GM19328 (cell line): ENCODE measurements around the gene LRP1B.

Experiments
- ATAC-seq: cut with Tn5 transposase; IDR thresholded peaks from one replicate; pipeline ENCODE4 v1.9.1; 2021; ENCODE audit warnings: mild to moderate bottlenecking, moderate library complexity; ENCODE audit not compliant: unreplicated experiment

The LRP1B gene

DNA sequence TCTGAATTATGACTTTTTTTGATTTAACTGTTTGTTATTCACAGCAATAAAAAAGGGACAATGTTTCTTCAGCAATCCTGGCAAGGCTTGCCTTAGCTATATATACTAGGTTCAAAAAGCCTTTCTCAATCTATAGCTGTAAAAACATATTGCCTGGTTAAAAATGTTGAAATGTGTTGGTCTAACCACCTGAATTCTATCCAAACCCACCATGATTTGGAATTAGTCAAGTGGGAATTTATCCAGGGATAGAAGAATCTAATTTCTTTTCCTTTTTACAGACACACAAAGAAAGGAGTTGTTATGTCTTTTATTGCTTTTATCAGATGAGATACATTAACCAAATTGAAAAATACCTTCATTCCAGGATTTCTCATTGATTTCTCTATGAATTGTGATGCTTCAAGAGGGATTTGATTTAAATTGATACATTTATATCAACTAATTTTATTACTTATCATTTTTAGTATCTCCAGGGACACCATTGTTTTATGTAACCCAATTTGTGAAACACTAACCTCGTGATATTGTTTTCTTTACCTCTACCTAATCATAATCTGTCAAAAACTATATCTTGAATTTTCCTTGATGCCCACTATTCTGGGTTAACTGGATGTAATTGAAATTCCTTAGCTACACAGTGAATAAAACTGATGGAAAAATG lies 88.1 kb downstream of the LRP1B start:
- no peak for ATAC-seq

DNA sequence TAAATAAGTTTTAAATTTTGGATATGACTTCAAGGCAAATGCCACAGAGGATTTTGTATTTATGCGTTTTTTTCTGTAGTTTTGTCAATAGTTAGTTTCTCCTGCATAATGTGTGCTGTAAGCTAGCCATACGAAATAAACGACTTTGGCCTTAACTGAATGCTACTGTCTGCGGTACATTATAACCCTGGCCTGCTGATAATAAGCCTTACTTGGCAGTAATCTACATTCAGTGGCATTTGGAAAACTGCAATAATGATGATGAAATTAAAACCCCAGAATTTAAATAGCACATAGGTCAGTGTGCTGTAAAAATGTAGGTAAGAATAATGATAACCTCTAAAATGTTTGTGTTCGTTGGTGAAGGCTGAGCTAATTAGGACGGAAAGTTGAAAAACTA lies 88.8 kb downstream of the LRP1B start:
- ATAC-seq, result no peak

DNA sequence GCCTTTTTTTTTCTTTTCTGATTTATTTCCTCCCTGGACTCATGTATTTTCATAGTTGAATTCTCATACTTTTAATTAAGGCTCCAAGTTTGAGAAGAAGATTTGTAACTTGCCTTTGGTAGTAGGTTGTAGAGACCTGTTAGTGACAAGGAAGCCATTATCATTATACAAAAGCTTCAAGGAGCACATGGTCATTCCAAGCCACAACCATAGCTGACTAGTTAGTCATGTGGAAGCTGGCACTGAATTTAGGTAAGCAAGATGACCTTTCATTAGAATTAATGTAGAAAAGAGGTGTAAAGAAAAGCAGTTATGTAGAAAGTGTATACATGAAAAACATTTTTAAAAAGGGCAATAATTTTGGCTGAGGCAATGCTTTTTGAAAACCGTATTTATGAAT lies 89.7 kb downstream of the LRP1B start:
- ATAC-seq, result no peak

DNA sequence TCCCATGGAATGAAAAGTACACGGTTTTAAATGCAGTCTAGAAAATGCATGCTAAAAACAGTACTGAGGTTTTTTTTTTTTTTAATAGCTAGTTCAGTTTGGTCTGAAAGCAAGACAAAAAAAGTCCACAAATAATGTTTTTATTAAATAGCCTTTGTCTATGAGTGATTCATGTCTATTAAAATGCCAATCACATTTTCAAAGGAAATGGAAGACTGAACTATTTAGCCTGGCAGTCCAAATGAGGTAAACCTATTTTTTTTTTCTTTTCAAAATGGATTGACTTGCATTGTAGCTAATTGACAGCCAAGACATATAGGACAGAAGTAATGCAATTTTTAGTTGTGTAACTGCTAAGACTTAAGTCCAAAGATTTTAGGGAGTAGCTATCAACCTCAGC lies 90.3 kb downstream of the LRP1B start:
- ATAC-seq, result no peak

DNA sequence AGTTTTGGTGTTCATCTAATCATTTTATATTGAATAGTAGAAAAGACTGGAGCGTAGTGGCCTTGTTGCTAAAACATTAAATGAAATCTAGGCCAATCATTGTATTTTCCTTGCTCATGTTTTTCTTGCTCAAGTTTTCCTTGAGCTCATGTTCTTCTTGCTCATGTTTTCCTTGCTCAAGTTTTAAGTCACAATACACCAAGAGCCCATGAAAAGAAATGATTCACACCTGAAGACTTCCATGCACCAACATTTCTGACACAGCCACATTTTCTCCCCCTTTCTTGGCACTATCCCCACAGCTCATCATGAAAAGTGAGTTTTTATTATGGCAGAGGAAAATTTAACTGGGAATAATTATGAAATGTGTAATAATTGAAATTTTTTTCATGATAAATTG lies 92.0 kb downstream of the LRP1B start:
- no peak for ATAC-seq

DNA sequence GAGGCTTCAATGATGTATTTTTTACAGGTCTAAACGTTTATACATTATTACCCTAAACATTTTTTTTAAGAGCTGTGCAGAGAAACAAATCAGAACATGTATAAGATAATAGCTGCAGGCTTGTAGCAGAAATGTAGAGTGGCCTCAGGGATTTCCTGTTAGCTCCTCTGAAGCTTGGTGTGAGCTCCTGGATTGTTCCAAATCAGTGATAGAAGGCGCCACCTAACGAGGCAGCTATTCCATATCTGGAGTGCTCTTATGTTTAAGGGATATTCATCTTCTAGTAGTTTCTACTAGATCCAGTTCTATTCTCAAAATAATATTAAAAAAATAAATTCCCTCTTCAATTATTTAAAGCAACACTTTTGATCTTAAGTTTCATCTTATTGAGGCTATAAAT lies 93.1 kb downstream of the LRP1B start:
- ATAC-seq, result no peak

DNA sequence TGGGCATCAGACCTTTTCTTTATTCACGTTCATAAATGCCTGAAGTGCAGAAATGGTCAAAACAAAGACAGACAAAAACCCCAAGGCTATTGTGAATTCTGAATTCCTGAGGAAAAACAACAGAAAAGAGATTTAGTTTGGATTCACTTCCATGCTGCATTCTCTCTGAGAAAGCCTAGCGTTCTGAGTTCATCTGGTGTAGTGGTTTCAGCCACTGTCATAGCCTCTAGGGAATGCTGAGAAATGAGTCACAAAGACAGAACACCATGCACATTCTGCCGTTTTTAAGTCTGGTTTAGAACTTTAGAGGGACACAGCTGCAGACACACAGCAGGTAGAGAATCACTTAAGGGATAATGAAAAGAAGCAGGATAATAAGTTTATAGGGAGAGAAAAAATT lies 93.8 kb downstream of the LRP1B start:
- ATAC-seq, result no peak

DNA sequence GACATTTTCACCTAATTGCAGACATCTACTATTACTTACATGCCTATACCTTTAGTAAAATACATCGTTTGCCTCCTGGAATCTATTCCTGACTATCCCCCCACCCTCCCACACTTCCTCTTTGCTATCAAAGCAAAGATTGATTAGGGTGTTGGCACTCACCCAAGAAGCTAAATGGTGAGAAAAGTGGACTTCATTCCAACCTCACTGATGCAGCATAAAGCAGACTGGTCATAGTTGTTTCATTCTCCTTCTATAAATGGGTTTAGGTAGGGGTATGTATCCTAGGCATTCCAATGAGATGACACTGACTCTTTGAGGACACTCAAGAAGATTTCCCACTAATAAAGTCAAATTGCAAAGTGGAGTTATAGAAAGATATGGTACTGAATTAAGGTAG lies 97.4 kb downstream of the LRP1B start:
- ATAC-seq, result no peak

DNA sequence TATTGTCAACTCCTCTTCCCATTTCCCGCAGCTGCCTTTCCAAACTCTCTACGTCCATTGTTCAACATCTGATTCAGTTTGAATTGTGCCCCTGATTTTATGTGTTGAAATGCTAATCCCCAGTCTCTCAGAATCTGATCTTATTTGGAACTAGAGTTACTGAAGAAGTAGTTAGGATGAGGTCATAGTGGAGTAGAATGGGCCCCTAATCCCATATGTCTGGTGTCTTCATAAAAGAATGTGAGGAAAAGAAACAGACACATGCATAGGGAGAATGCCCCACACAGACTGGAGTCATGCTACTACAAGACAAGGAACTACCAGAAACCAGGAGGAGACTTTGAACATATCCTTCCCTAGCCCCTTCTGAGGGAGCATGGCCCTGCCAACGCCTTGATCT lies 99.2 kb downstream of the LRP1B start:
- ATAC-seq, result no peak

DNA sequence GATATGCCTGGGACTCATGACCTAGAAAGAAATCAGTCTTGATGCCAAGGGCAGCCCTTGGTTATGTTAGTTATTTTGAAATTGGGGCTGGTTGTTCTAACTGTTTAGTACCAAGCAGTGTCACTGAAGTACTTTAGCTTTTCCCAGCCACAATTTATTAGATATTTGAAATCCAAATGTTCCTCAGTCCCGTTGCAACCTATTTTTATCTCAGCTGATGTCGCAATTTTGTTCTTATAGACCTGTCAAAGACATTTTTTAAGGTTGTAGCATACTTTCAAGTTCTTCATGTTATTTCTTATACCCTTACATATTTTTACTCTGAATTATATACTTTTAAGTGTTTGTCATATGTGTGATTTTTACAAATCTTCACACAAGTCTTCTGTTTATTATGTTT lies 100.1 kb downstream of the LRP1B start:
- no peak for ATAC-seq

DNA sequence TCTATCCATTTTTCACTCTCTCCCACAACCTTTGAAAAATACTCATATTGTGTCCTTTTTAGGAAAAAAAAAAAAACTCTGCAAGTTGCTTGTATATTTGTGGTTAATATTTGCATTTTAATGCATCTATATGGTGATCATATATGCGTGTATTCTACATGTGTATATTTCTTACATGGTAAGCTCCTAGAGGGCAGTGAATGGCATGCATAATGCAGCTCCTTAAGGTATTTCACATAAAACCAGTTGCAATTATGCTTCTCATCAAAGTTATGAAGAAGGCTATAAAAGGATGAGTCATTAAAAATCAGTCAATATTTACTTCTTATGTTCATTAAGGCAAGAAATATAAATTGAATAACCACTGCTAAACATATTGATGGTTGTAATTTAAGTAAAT lies 100.8 kb downstream of the LRP1B start:
- ATAC-seq, result no peak

DNA sequence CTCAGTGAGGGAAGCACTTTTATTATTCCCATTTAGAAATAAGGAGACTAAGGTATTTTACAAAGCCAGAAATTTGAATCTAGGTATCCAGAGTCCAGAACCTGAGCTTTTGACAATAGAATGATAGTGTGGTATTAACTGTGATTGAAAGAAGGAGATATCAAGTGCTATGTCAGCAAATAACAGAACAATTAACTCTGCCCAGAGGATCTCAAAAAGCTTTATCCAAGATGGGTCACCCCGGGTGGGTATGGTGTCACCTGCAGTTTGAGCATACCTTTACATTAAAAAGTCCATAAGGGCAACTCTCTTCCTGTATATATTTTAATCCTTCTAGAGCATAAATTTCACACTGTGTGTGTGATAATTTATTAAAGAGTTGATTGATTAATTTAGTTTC lies 105.4 kb downstream of the LRP1B start:
- ATAC-seq, result no peak

DNA sequence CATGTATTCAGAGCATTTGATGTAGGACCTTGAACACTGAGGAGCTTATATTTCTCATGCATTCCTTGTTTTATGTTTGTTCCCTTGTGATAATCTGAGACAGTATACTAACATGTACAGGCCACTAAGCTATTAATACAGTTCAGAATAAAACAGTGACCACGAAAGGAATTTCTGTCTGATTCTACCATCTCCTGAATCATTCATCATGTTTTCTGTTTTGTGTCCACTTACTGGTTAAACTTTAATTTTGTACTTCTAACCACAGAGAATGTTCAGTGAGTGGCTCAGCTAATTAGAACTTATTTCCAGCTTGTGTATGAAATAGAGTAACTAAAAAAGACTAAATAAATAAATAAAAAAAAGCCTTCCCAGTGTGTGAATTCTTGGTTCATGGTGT lies 110.4 kb downstream of the LRP1B start:
- ATAC-seq, result no peak

DNA sequence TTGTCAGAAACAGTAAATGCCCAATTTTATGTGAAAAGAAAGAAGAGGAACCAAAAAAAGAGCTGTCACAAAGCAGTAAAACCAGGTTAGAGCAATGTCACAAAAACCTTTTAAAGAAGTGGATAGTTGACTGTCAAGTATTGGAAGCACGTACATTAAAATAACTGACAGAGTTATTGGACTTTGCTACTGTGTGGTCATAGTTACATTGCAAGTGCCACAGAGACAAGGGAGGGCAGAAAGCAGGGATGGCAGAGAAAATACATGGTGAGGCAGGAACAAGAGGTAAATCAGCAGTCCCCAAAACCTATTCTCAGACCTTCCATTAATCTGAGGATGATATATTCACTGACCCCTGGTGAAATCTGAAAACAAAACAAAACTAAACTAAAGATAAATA lies 116.3 kb downstream of the LRP1B start:
- no peak for ATAC-seq

DNA sequence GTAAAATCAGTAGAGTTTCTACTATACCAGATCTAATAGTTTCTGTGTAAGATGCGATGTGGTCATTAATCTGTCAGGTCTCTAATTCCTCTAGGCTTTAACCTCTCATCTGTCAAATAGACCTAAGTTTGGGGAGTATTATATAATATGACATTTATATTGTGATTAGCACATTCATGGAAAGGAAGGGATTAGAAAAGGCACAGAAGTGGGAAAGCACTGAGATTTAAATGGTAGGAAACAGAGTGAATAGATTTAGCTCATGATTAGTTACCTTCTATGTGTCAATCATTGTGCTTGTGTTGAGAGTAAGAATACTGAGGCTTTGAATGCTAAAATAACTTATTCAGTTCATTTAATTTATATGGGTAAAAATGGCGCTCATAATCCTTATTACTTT lies 118.0 kb downstream of the LRP1B start:
- no peak for ATAC-seq

DNA sequence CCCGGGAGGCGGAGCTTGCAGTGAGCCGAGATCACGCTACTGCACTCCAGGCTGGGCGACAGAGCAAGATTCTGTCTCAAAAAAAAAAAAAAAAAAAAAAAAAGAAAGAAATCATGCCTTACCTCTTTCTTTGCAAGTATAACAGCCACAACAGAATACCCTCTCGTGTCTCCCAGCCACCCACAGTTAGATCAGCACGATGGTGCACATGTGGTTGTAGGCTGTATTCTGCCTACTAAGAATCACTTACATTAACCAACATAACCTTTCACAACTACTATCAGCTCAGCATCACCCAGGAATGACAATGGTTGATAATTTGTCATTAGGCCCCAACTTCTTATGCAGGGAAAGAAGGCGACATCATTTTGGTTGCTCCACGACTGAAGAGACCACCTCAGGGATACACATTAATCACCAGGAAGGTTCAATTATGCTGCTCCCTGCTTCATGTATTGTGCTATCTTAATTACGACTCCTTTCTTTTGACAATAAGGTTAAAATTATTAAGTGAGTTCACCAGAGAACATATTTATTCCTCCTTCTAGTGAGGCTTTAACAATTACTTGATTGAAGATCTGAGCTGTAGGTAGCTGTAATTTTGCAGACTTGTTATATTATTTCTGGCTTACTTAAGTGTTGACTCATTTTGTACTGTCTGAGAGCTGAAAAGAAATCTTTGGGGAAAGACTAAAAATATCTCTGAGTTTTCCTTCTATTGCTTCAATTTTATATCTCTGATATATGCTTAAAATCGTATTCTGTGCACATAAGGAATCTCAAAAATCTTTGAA lies 120.1 kb downstream of the LRP1B start:
- ATAC-seq, result no peak

DNA sequence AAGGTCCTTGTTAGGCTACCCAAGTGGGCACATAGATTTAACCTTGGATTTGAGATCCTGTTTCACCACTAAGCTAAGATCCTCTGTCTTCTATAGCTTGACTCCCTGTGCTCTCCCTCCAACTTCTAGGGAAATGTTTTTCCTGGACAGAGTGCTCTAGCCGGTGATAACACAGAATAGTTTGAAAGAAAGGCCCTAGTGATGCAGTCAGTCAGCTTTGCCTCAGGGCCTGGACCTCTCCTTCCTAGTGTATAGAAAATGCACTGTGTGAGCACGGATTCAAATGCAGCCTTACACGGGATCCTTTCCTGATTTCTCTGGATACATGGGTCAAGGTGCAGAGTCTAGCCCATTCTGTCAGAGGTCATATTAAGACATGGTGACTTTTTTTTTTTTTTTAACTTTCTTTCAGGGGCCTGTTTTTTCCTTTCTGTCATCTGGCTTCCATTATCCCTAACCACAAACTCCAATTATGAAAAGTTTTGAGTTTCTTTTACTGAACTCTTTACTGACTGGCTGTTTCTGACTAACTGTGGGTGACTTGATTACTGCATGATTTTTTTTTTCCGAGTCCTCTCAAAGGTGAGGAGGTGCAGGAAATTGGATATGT lies 122.6 kb downstream of the LRP1B start:
- no peak for ATAC-seq

DNA sequence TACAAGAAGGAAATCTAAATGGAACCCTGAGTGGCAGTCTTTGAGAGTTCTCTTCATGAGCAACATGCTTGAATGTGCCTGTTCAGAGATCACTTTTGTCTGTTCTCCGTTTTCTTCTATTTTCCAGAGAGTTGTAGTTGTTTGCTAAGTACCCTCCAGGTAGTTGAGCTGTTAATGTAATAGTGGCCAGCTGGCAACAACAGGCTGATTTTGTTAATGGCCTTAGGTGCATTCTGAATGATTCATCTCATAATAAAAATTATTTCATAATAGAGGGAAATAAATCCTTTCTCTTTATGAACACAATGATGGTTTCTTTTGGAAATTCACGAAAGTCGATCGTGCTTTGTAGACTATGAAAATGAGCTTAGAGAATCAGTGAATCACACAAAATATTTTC lies 136.8 kb downstream of the LRP1B start:
- ATAC-seq, result no peak

DNA sequence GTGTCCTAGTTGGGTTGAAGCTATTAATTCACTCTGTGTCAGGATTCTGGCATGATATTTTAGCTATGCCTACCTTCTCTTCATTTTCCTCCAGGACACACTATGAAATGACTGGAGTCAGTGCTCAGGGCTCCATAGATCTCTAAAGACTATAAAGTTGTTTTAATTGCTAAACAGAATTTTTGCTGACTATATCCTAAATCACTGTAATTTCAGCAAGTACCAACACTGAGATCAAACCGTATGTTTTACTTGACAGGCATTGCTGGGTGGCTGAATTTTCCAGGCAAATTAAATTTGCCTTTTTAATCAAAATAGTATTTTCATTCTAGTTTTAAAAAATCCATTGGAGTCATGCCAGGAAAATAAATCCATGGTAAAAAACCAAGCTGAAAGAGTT lies 138.1 kb downstream of the LRP1B start:
- ATAC-seq, result no peak

DNA sequence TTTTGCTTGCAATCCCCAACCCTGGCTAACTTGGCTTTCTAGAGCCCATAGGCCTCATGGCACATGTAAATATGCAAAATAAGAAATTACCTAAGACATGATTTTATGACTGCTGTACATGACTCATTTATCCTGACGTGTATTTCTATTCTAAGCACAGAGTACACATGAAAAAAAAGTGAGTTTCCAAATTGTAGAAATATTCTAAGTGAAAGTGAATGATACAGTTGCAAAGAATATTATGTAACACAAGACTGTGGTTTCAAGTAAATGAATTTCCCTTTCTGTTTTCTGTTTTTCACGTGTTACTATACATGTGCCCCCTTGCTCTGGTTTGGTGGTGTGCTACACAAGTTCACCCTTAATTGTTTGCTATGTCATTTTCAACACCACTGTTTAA lies 162.4 kb downstream of the LRP1B start:
- no peak for ATAC-seq

DNA sequence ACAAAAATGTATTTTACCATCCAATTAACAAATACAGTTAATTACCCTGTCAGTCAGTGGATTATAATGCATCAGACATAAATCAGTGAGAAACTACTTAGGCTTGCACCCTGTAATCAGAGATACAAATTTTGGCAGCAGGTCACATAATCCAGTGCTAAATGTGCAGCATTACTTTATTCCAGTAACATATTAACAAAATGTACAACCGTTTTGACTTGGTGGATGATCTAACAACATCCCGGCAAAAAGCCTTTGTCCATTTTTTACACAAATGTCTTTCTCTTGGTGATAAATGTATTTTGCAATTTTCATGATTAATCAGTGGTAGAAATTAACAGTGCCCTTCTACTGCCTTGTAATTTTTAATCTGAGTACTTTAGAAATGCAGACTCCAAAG lies 162.8 kb downstream of the LRP1B start:
- ATAC-seq, result no peak

DNA sequence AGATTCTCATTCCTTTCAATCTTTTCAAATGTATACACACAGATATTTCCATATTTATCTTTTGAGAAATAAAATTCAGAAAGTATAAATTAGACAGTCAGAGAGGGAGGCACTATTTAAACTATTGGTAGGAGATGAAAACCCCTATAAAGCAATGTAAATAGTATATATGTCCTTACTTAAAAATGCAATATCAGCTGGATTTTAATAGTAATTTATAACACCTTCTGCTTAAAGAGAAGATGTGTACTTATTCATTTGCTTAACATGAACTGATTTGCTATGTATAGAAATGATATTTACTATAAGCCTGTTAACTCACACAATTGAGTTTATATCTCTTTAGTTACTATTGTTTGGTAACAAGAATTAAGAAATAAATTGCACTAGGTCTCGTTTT lies 163.3 kb downstream of the LRP1B start:
- no peak for ATAC-seq
